Esophagus squamous epithelium (tissue), 5 donors: ENCODE data around the gene CLEC4D. TPM values are rescaled to one million over a fixed set of nuclear protein-coding genes. Genes with fewer than 3 reads are reported as not detected.
A peak's percentile ranks its signal among the peaks of the same experiment; 100 is the strongest.
"Not testable (repeated sequence)": the region's sequence is repeated elsewhere in the genome, so short reads cannot be mapped to it uniquely, and the experiment has no call there.

Experiments used
- DNase-seq: peaks from one replicate; lab custom pipeline; 2025; lab: John Stamatoyannopoulos, UW
- H3K27ac ChIP-seq, 4 donors: fragments of 200-600 bp; sonication (generic); one replicate each; pipeline ENCODE4 v1.5.1; 2016 to 2019; ENCODE audit warnings: mild to moderate bottlenecking in 1 of 4
- H3K27me3 ChIP-seq, 4 donors: fragments of 200-600 bp; sonication (generic); 1 replicate in 3 of 4; 2 replicates in 1 of 4; pipeline versions ENCODE4 v1.5.1 to v1.6.0; 2017 to 2021; ENCODE audit warnings: antibody characterized with exemption in 1 of 4
- H3K36me3 ChIP-seq, 3 donors: fragments of 200-600 bp; sonication (generic); one replicate each; pipeline ENCODE4 v1.5.1; 2016 to 2019
- H3K4me1 ChIP-seq, 3 donors: fragments of 200-600 bp; sonication (generic); one replicate each; pipeline ENCODE4 v1.5.1; 2017 to 2019
- H3K4me3 ChIP-seq, 4 donors: fragments of 200-600 bp; sonication (generic); 1 replicate in 3 of 4; 2 replicates in 1 of 4; pipeline ENCODE4 v1.5.1; 2016 to 2019; ENCODE audit warnings: mild to moderate bottlenecking in 2 of 4, moderate library complexity in 1 of 4
- H3K9me3 ChIP-seq, 3 donors: fragments of 200-600 bp; sonication (generic); one replicate each; pipeline ENCODE4 v1.5.1; 2016 to 2019
- CTCF ChIP-seq, 6 experiments: fragments of 450-650 bp in 4 of 6; fragments of 200-600 bp in 2 of 6; sonication (generic) in 2 of 6; IDR thresholded peaks; one replicate each; pipeline ENCODE4 v1.5.1; 2016 to 2019; ENCODE audit warnings: antibody characterized with exemption in 6 of 6, mild to moderate bottlenecking in 4 of 6, moderate library complexity in 4 of 6
- POLR2A ChIP-seq, 4 donors: fragments of 450-650 bp; IDR thresholded peaks; one replicate each; pipeline ENCODE4 v1.6.1; 2017; ENCODE audit warnings: antibody characterized with exemption in 4 of 4, mild to moderate bottlenecking in 4 of 4, moderate library complexity in 3 of 4
- WGBS, 2 donors: methylation state at CpG; one replicate each; pipeline ENCODE4 v1.1.5; 2018; 5-methylcytosine and 5-hydroxymethylcytosine counted together
- intact Hi-C: fragments of 100-400 bp; cut with DNase I; formaldehyde crosslinking; loops from one replicate; pipeline ENCODE4 v1.15.0; 2022
- total RNA-seq, 4 donors: library from RNA; depleted of rRNA; stranded (reverse); fragments of >200 nt; gene quantifications; one replicate each; pipeline ENCODE4 v1.1.0, GENCODE V29; 2016
- donor health status: DM: yes; HTN: yes; CAD: no.

CLEC4D gene
- total RNA-seq, 4 donors from 2014 or later: 0.12 to 0.19 TPM; not detected in 2

- intact Hi-C loops: no loop called here
- 64 to 72% methylated on average over 7 of the region's 7 CpGs for WGBS, 2 donors
Observed at GRCh38 chr12:8532045-8532444, 18.7 kb downstream of the CLEC4D start.

GRCh38 chr12:8537820-8538219 lies 24.5 kb downstream of the CLEC4D start:
- DNase-seq, intact Hi-C loops, H3K9me3 ChIP-seq, H3K36me3 ChIP-seq, H3K4me3 ChIP-seq, H3K27ac ChIP-seq, H3K4me1 ChIP-seq: not testable (repeated sequence)
- peaks cover 0 to 12% (median 0%) of the 10 kb centered on the region in 4 donors for H3K27me3 ChIP-seq
- WGBS, 2 donors: 88 to 94% methylated on average over 10 to 16 of the region's 16 CpGs

More at GRCh38 chr12:8532045-8532444, 18.7 kb downstream of the CLEC4D start:
- no peak overlapping the region for H3K27ac ChIP-seq
- H3K9me3 ChIP-seq: no peaks in the 10 kb centered on the region
- H3K4me3 ChIP-seq: no peak overlapping the region
- H3K36me3 ChIP-seq: no peaks in the 10 kb centered on the region
- no peak for DNase-seq
- no peak for TF ChIP-seq CTCF (IDR thresholded peaks at IDR 0.05)
- no peak for TF ChIP-seq POLR2A (IDR thresholded peaks at IDR 0.05)
- no peaks in the 10 kb centered on the region for H3K4me1 ChIP-seq
- peaks cover 0 to 20% (median 0%) of the 10 kb centered on the region in 4 donors for H3K27me3 ChIP-seq

- Histone ChIP-seq H3K27me3 (peaks cover 0 to 12% (median 0%) of the 10 kb centered on the region in 4 donors), H3K27ac (peak within 1 kb of the TSS in 1 of 4 donors; percentile 21), H3K4me3 (peak within 1 kb of the TSS in 1 of 4 donors; percentile 13)
- H3K36me3 ChIP-seq, H3K9me3 ChIP-seq, DNase-seq, H3K4me1 ChIP-seq, intact Hi-C loops: not testable (repeated sequence)
- 50 to 66% methylated on average over 4 of the region's 4 CpGs for WGBS, 2 donors
- peak in 1 of 4 donors; percentile 22 for TF ChIP-seq POLR2A (IDR thresholded peaks at IDR 0.05)
Observed at GRCh38 chr12:8540831-8541230, 27.5 kb downstream of the CLEC4D start, which contains the start of gene CLEC4E. TSS of gene CLEC4E (minus strand) at chr12:8540905. CDS start at chr12:8540797, 108 bp downstream.

- Histone ChIP-seq H3K27ac (peak overlapping the region in 1 of 4 donors; percentile 21), H3K9me3 (no peaks in the 10 kb centered on the region), H3K27me3 (peaks cover 0 to 12% (median 0%) of the 10 kb centered on the region in 4 donors), H3K4me3 (no peak overlapping the region), H3K36me3 (no peaks in the 10 kb centered on the region), H3K4me1 (no peaks in the 10 kb centered on the region)
- DNase-seq: no peak
- TF ChIP-seq POLR2A (IDR thresholded peaks at IDR 0.05) (no peak), CTCF (IDR thresholded peaks at IDR 0.05) (no peak)
- 73 to 75% methylated on average over 10 of the region's 10 CpGs for WGBS, 2 donors
- intact Hi-C loops: no loop called here
Observed at GRCh38 chr12:8541562-8541961, 28.3 kb downstream of the CLEC4D start.

- DNase-seq: no peak
- no peaks in the 10 kb centered on the region for H3K36me3 ChIP-seq
- 0 to 2% methylated on average over 3 of the region's 3 CpGs for WGBS, 2 donors
- H3K4me3 ChIP-seq: no peak overlapping the region
- intact Hi-C loops: no loop called here
- no peak overlapping the region for H3K27ac ChIP-seq
- no peaks in the 10 kb centered on the region for H3K4me1 ChIP-seq
- H3K27me3 ChIP-seq: peaks cover 0 to 23% (median 0%) of the 10 kb centered on the region in 4 donors
- TF ChIP-seq CTCF (IDR thresholded peaks at IDR 0.05) (peak; percentile 79 to 94 (median 83)), POLR2A (IDR thresholded peaks at IDR 0.05) (no peak)
- no peaks in the 10 kb centered on the region for H3K9me3 ChIP-seq
Observed at GRCh38 chr12:8544295-8544694, 31.0 kb downstream of the CLEC4D start.

- no peak overlapping the region for H3K4me3 ChIP-seq
- 60 to 77% methylated on average over 3 of the region's 3 CpGs for WGBS, 2 donors
- TF ChIP-seq CTCF (IDR thresholded peaks at IDR 0.05): no peak
- TF ChIP-seq POLR2A (IDR thresholded peaks at IDR 0.05): no peak
- intact Hi-C loops: no loop called here
- no peaks in the 10 kb centered on the region for H3K4me1 ChIP-seq
- H3K9me3 ChIP-seq: no peaks in the 10 kb centered on the region
- DNase-seq: no peak
- H3K27ac ChIP-seq: no peak overlapping the region
- H3K36me3 ChIP-seq: no peaks in the 10 kb centered on the region
- H3K27me3 ChIP-seq: peaks cover 0 to 17% (median 0%) of the 10 kb centered on the region in 4 donors
Observed at GRCh38 chr12:8546591-8546990, 33.3 kb downstream of the CLEC4D start.
